ENCODE data around the gene CD248.
"Not testable (repeated sequence)": the region's sequence is repeated elsewhere in the genome, so short reads cannot be mapped to it uniquely, and the experiment has no call there.

The CD248 gene

GRCh38 chr11:66311965-66312548, 4.8 kb downstream of the CD248 start:
- peak; percentile 90 for DNase-seq

GRCh38 chr11:66311470-66311964, 5.3 kb downstream of the CD248 start:
- DNase-seq = no peak

- DNase-seq = not testable (repeated sequence)
These were observed 5.9 kb downstream of the CD248 start for GRCh38 chr11:66310803-66311440.

- DNase-seq = no peak
These were observed 6.5 kb downstream of the CD248 start for GRCh38 chr11:66310324-66310723.

- no peak for DNase-seq
These were observed 7.4 kb downstream of the CD248 start for GRCh38 chr11:66309475-66309874.

- no peak for DNase-seq
These were observed 14.2 kb downstream of the CD248 start for GRCh38 chr11:66302656-66303055.

GRCh38 chr11:66299186-66299585, 17.7 kb downstream of the CD248 start:
- no peak for DNase-seq

- no peak for DNase-seq
These were observed 19.2 kb downstream of the CD248 start for GRCh38 chr11:66297610-66298009.

GRCh38 chr11:66294626-66295620, 21.9 kb downstream of the CD248 start:
- no peak for DNase-seq

- no peak for DNase-seq
These were observed 22.8 kb downstream of the CD248 start for GRCh38 chr11:66293777-66294625.

GRCh38 chr11:66293352-66293751, 23.5 kb downstream of the CD248 start:
- DNase-seq = no peak

GRCh38 chr11:66292543-66293332, 24.1 kb downstream of the CD248 start:
- DNase-seq = no peak

GRCh38 chr11:66291706-66292542, 24.9 kb downstream of the CD248 start, which contains the start of gene TMEM151A:
Gene TMEM151A (plus strand): TSS chr11:66291894. CDS start chr11:66292014, 120 bp downstream.
- DNase-seq = peak; percentile 26

GRCh38 chr11:66291303-66291705, 25.5 kb downstream of the CD248 start:
- no peak for DNase-seq

- DNase-seq = no peak
These were observed 26.6 kb downstream of the CD248 start for GRCh38 chr11:66290330-66290621.

GRCh38 chr11:66289548-66290329, 27.1 kb downstream of the CD248 start:
- DNase-seq = no peak

- DNase-seq = peak; percentile 100
These were observed 27.9 kb downstream of the CD248 start, which contains the start of gene YIF1A for GRCh38 chr11:66288671-66289547. Gene YIF1A (minus strand): TSS chr11:66289143. CDS start chr11:66288985, 158 bp downstream.

GRCh38 chr11:66287889-66288670, 28.8 kb downstream of the CD248 start:
- DNase-seq = no peak
